Hindlimb muscle (tissue), 1 donor: Measurements from ENCODE around the gene RPS19. TPM values are rescaled to one million over a fixed set of nuclear protein-coding genes. Genes with fewer than 3 reads are reported as not detected.

ENCODE experiments used
- DNase-seq: peaks from one replicate; pipeline ENCODE4 v3.0.0-alpha.2; 2013
- polyA plus RNA-seq: library from polyadenylated mRNA; unstranded; fragments of 120-200 nt; gene quantifications from one replicate; pipeline ENCODE4 v1.2.1, GENCODE V29; 2013; ENCODE audit not compliant: insufficient read length

The RPS19 gene
- polyA plus RNA-seq, 1 donor, result 2,264 TPM

GRCh38 chr19:41915021-41915775 lies 55.1 kb downstream of the RPS19 start:
- DNase-seq, result no peak

- no peak for DNase-seq
These were observed 55.8 kb downstream of the RPS19 start for GRCh38 chr19:41915776-41916414.

- DNase-seq, result no peak
These were observed 57.6 kb downstream of the RPS19 start for GRCh38 chr19:41917676-41918075.

DNA sequence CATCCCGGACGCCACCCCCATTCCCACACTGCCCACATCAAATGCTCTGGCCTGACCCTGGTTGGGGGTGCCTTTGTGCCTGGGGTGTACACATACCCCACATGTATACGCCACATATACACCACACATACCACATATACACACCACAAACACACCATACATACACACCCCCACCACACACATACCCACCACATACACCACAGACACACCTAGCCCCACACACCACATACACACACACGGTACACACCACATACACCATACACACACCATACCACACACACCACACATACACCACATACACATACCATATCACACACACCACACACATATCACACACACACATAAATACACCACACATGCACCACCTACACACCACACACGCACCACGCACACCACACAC lies 58.0 kb downstream of the RPS19 start:
- DNase-seq, result no peak

DNA sequence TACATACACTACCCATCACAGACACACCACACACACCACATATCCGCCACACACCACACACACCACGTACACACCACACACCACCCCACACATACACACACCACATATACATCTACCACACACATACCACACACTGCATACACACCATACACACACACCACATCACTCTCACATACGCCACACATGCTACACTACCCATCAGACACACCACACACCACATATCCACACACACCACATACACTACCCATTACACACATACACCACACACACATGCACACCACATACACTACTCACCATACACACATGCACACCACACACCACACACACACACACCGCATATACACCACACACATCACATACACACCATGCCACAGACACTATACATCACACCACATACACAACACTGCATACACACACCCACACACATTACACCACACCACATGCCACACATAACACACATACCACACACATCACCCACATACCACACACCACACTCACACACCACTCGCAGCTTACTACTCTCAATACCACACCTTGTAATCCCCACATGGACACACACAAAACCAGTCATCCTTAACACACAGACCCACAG lies 58.7 kb downstream of the RPS19 start:
- no peak for DNase-seq

GRCh38 chr19:41919948-41920712 lies 60.1 kb downstream of the RPS19 start:
- DNase-seq, result no peak

DNA sequence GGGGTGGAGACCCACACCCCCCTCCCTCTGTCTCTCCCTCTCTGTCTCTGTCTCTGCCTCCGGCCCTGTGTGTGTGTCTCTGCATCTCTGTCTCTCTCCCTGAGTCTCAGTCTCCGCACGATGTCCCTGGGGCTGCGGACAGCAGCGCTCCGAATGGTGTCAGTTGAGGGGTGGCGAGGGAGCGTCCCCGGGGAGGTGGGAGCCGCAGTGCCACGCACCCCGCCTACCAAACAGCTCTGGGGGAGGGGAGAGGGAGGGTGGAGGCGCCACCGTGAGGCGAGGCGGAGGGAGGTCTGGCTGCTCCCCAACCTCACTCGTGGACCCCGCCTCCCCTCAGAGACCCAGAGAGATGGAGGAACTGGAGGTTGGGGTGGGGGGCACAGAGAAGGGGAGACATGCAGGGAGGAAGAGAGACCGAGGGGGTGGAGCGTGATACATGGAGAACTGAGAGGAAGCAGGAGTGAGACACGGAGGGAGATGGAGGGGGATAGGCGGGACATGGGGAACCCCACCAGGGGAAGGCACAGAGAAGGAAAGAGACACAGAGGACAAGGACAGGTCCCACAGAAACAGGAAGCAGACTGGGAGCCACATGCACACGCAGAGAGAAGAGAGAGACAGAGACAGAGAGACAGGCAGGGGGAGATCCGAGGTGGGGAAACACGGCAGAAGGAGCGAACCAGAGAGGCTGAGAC lies 61.0 kb downstream of the RPS19 start:
- no peak for DNase-seq

- no peak for DNase-seq
These were observed 61.8 kb downstream of the RPS19 start for GRCh38 chr19:41921577-41922576.

Other genes starting within 250 kb of the RPS19 start
- gene CEACAM4, start 233.2 kb upstream of the RPS19 start, polyA plus RNA-seq, result not detected
- not detected for gene CEACAM7, start 172.0 kb upstream of the RPS19 start, polyA plus RNA-seq
- gene CEACAM5, start 151.6 kb upstream of the RPS19 start, polyA plus RNA-seq, result not detected
- 0.08 TPM for gene CEACAM6, start 104.7 kb upstream of the RPS19 start, polyA plus RNA-seq
- not detected for gene CEACAM3, start 63.7 kb upstream of the RPS19 start, polyA plus RNA-seq
- not detected for gene LYPD4, start 15.6 kb upstream of the RPS19 start, polyA plus RNA-seq
- not detected for gene DMRTC2, start 15.2 kb upstream of the RPS19 start, polyA plus RNA-seq
- gene CD79A, start 17.0 kb downstream of the RPS19 start, polyA plus RNA-seq, result 0.63 TPM
- gene ARHGEF1, start 22.9 kb downstream of the RPS19 start, polyA plus RNA-seq, result 49.2 TPM
- 0.22 TPM for gene ERFL, start 68.2 kb downstream of the RPS19 start, polyA plus RNA-seq
- gene RABAC1, start 99.1 kb downstream of the RPS19 start, polyA plus RNA-seq, result 65.0 TPM
- not detected for gene ATP1A3, start 134.0 kb downstream of the RPS19 start, polyA plus RNA-seq
- 2.2 TPM for gene GRIK5, start 210.0 kb downstream of the RPS19 start, polyA plus RNA-seq
- gene ZNF574, start 215.9 kb downstream of the RPS19 start, polyA plus RNA-seq, result 12.4 TPM